Measurements from ENCODE around the gene ELFN1.

Gene ELFN1

DNA sequence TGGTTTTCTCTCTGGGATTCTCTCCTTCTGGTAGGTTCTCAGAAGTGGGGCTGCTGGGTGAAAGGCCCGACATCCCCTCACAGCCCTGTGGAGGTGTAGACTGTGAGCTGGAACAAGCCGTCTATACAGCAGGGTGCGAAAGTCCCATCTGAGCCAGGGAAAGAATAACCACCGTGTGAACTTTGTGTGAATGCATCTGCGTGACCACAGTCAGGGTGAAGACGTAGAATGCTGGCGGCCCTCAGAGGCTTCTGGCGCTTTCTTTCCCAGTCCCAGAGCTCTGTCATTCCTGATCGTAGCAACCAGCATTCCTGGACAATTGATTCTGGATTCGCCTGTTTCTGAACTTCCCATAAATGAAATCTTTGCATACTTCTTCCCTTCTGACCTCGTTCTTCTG is 30.0 kb downstream of the ELFN1 start:
- Histone ChIP-seq H3K9ac (ENCODE audit: low read length) (no peak overlapping the region), H3K4me1 (ENCODE audit: control insufficient read depth, insufficient read depth, low read length) (no peaks in the 10 kb centered on the region), H3K4me3 (ENCODE audit: low read length) (no peak overlapping the region), H3K27ac (ENCODE audit: low read depth, low read length) (no peak overlapping the region), H3K27me3 (ENCODE audit: control insufficient read depth, insufficient read depth, low read length) (peaks cover 2% of the 10 kb centered on the region), H3K36me3 (ENCODE audit: control insufficient read depth, insufficient read depth, low read length) (no peaks in the 10 kb centered on the region)

DNA sequence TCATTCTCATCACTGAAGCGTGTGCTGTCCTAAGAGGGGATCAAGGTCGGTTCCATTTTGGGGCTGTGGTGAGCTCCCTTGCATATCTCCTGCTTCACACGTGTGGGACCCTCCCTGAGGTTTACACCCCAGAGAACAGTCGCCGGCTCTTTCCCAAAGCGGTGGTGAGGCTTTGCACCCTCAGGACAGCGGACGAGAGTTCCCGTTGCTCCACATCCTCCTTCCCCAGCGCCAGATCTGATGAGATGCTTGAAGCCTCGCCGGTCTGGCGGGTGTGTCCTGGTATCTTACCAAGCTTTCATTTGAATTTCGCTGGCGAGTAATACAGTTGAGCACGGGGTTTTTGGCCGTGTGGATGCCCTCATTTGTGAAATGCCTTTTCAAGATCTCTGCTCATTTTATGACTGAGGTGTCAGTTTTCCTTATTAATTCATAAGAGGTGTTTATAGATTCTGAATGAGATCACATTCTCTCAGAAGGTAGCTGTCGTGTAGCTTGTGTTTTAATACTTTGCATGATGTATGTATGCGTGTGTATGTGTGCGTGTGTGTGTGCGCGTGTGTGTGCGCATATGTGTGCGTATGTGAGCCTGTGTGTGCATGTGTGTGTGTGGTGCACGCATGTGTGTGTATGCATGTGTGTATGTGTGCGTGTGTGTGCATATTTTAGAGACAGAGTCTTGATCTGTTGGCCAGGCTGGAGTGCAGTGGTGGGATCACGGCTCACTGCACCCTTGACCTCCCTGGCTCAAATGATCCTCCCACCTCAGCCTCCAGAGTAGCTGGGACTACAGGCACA is 30.7 kb downstream of the ELFN1 start:
- Histone ChIP-seq H3K36me3 (ENCODE audit: control insufficient read depth, insufficient read depth, low read length) (no peaks in the 10 kb centered on the region), H3K27ac (ENCODE audit: low read depth, low read length) (no peak overlapping the region), H3K9ac (ENCODE audit: low read length) (no peak overlapping the region), H3K4me3 (ENCODE audit: low read length) (no peak overlapping the region), H3K4me1 (ENCODE audit: control insufficient read depth, insufficient read depth, low read length) (no peaks in the 10 kb centered on the region), H3K27me3 (ENCODE audit: control insufficient read depth, insufficient read depth, low read length) (peaks cover 2% of the 10 kb centered on the region)

DNA sequence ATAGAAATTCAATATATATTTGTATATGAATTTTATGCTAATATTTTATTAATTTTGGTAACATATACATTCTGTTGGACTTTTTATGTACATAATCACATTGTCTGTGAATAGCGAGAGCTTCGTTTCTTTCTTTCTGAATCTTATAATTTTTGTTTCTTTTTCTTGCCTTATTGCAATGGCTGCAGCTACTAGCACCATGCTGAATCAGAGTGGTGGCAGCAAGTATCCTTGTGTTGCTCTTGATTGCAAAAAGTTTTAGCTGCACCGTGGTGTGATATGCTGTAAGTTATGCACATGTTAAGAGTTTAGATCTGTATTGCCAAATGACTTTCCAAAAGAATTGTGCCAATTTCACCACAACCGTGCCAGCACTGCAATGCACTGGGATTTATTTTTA is 32.6 kb downstream of the ELFN1 start:
- Histone ChIP-seq H3K27ac (ENCODE audit: low read depth, low read length) (no peak overlapping the region), H3K9ac (ENCODE audit: low read length) (no peak overlapping the region), H3K4me3 (ENCODE audit: low read length) (no peak overlapping the region), H3K36me3 (ENCODE audit: control insufficient read depth, insufficient read depth, low read length) (no peaks in the 10 kb centered on the region), H3K27me3 (ENCODE audit: control insufficient read depth, insufficient read depth, low read length) (peaks cover 2% of the 10 kb centered on the region), H3K4me1 (ENCODE audit: control insufficient read depth, insufficient read depth, low read length) (no peaks in the 10 kb centered on the region)

DNA sequence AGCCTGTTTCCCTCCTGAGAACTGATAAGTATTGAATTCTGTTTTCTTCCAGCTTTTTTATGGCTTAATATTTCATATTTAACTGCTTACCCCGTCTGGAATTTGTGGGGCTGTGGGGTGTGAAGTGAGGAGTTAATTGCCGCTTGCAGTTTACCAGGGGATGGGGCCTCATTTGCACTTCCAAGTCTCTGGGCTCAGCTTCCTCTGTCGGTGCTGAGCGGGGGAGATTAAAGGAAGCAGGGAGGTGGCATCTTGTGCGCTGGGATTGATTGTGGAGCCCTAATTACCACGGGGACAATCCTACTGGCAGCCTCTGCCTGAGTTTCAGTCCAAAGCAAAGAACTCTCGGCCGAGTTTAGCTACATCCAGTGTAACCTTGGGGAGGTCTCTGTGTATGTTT is 33.4 kb downstream of the ELFN1 start:
- Histone ChIP-seq H3K4me3 (ENCODE audit: low read length) (no peak overlapping the region), H3K9ac (ENCODE audit: low read length) (no peak overlapping the region), H3K36me3 (ENCODE audit: control insufficient read depth, insufficient read depth, low read length) (no peaks in the 10 kb centered on the region), H3K4me1 (ENCODE audit: control insufficient read depth, insufficient read depth, low read length) (no peaks in the 10 kb centered on the region), H3K27ac (ENCODE audit: low read depth, low read length) (no peak overlapping the region), H3K27me3 (ENCODE audit: control insufficient read depth, insufficient read depth, low read length) (peaks cover 2% of the 10 kb centered on the region)

DNA sequence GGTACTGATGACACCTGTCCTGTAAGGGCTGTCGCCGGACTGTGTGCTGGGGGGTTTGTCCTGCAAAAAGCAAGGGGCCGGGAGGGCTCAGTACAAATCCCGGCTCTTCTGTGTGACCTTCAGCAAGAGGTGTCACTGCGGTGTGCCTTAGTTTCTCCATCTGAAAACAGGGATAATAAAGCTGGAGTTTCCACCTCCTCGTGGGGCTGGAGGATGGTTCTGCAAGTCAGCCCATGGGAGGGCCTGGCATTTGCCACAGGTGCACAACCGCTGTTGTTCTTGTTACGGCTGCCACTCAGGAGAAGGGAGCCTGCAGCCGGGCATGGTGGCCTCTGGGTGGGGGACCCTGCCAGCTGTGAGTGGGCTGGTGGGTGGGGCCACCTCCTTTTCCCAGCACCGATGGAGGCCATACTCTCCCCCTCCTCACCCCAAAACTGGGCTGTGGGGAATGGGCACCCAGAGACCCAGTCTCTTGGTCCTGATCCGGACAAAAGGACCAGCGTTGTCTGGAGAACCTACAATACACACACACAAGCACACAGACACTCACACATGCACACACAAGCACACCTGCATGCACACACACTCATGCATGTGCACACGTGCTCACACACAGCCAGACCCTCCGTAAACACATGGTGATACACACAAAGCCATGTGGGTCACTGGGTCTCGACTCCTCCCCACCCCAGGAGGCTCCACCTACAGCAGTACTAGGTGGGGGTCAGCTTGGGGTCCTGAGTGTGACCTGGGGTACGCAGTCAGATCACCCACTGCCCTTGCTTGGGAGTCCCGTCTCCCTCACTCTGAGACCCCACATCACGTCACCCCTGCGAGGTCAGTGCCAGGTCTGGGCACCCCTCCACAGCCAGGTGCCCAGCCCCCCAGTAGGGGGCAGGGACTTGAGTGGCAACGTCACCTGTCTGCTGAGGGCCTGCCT is 34.1 kb downstream of the ELFN1 start:
- Histone ChIP-seq H3K27me3 (ENCODE audit: control insufficient read depth, insufficient read depth, low read length) (peaks cover 2% of the 10 kb centered on the region), H3K4me1 (ENCODE audit: control insufficient read depth, insufficient read depth, low read length) (no peaks in the 10 kb centered on the region), H3K4me3 (ENCODE audit: low read length) (no peak overlapping the region), H3K36me3 (ENCODE audit: control insufficient read depth, insufficient read depth, low read length) (no peaks in the 10 kb centered on the region), H3K9ac (ENCODE audit: low read length) (no peak overlapping the region), H3K27ac (ENCODE audit: low read depth, low read length) (no peak overlapping the region)

DNA sequence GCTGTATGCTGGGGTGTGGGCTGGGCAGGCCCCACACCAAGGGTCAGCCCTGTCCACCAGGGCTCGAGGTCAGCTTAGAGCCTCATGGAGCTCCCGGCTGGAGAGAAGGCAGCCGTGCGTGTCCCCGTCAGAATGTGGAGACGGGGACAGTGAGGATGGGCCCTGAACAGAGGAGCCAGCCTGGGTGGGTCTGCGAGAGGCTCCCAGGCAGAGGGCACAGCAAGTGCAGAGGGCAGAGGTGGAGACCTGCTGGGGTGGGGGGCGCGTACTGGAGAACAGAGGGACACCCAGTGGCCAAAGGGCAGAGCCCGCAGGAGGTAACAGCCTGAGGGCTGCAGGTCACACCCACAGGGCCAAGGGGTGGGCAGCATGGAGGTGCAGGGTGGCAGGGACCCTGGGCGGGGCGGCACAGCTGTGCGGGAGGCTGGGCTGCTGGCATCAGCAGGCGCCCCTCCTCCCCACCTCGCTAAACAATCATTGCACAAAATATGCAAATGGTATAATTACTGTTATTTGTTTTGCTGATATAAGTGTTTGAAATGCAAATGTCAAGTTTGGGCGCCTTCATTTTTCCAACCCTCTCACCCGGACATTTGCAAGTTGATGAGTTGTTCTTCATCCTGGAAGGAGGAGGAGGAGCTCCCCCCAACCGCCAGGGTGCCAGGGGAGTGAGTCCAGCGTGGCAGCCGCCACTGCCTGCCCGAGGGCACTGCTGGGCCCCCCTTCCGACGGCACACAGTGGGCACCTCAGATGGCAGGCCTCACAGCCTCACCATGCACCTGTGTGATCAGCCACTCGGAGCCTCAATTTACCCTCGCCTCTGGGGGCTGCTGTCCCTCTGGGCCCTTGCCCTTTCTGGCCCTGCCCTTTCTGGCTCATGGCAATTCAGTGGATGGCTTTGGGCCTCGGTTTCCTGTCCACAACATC is 35.0 kb downstream of the ELFN1 start:
- Histone ChIP-seq H3K9ac (ENCODE audit: low read length) (no peak overlapping the region), H3K36me3 (ENCODE audit: control insufficient read depth, insufficient read depth, low read length) (no peaks in the 10 kb centered on the region), H3K27ac (ENCODE audit: low read depth, low read length) (no peak overlapping the region), H3K4me1 (ENCODE audit: control insufficient read depth, insufficient read depth, low read length) (no peaks in the 10 kb centered on the region), H3K27me3 (ENCODE audit: control insufficient read depth, insufficient read depth, low read length) (peaks cover 2% of the 10 kb centered on the region), H3K4me3 (ENCODE audit: low read length) (no peak overlapping the region)

DNA sequence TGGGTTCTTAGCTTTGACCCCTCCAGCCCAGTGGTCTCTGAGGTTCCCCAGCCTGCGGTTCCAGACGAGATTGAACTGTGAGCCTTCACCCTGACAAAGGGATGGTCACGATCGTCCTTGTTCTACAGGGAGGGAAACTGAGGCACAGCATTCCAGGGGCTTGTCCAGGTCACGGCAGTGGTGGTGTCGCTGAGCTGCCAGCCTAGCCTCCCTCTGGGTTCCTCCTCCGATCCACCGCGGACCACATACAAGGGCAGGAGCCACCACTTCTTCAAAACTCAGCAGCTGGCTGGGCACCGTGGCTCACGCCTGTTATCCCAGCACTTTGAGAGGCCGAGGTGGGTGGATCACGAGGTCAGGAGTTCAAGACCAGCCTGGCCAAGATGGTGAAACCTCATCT is 35.8 kb downstream of the ELFN1 start:
- no peak overlapping the region for H3K9ac ChIP-seq (ENCODE audit: low read length)
- no peaks in the 10 kb centered on the region for H3K4me1 ChIP-seq (ENCODE audit: control insufficient read depth, insufficient read depth, low read length)
- no peak overlapping the region for H3K4me3 ChIP-seq (ENCODE audit: low read length)
- peaks cover 2% of the 10 kb centered on the region for H3K27me3 ChIP-seq (ENCODE audit: control insufficient read depth, insufficient read depth, low read length)
- no peaks in the 10 kb centered on the region for H3K36me3 ChIP-seq (ENCODE audit: control insufficient read depth, insufficient read depth, low read length)
- no peak overlapping the region for H3K27ac ChIP-seq (ENCODE audit: low read depth, low read length)

DNA sequence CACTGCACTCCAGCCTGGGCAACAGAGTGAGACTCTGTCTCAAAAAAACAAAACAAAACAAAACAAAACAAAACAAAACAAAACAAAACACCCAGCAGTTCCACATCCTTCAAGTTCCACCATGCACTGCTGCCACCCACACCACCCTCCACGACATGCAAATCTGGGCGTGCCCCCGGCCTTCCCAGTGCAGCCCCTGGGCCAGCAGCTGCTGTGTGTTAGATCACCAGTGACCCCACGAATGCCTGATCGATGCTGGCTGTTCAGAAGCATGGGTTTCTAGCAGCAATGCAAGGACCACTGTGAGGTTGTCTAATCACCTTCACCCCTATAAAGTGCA is 36.3 kb downstream of the ELFN1 start:
- H3K27ac ChIP-seq (ENCODE audit: low read depth, low read length): no peak overlapping the region

DNA sequence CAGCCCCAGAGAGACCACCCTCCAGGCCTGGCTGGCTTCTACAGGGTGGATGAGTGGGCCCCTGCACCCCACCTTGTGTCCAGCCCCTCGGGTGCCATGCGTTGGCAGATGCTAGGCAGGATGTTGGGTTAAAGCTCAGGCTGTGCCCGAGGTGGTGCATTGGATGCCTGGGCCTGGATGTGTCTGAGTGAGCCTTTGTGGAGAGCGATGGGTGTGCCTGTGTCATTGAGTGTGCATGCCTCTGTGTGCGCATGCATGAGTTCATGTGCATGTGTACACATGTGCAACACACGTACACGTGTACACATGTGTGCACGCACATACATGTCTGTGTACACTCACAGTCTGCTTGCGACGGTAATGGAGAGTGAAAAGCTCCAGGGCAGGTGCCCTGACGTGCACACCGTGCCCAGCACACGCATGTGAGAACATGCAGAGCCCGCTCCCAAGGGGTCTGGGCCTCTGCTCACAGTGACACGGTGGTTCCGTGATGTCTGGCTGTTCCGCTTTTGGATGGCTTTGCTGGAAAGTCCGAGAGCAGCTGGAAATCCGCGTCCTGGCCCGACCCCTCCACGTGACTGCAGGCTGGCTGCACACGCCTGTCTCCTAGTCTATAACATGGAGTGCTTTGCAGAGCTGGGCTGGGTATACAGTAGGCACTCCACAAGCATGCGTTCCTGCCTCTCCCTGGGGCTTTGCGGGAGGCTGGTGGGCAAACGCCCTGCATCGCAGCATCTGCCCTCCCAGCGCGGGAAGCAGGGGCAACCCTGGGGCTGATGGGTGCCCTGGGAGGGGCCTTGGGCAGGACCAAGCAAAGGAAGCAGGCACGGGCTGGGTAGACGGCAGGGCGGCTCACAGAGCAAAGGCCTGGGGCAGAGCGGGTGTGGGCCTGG is 36.9 kb downstream of the ELFN1 start:
- H3K27me3 ChIP-seq (ENCODE audit: control insufficient read depth, insufficient read depth, low read length): peaks cover 2% of the 10 kb centered on the region
- no peak overlapping the region for H3K9ac ChIP-seq (ENCODE audit: low read length)
- no peak overlapping the region for H3K27ac ChIP-seq (ENCODE audit: low read depth, low read length)
- H3K4me3 ChIP-seq (ENCODE audit: low read length): no peak overlapping the region
- H3K4me1 ChIP-seq (ENCODE audit: control insufficient read depth, insufficient read depth, low read length): no peaks in the 10 kb centered on the region
- no peaks in the 10 kb centered on the region for H3K36me3 ChIP-seq (ENCODE audit: control insufficient read depth, insufficient read depth, low read length)

More for the DNA sequence above, 36.3 kb downstream of the ELFN1 start:
- Histone ChIP-seq H3K4me3 (ENCODE audit: low read length) (no peak overlapping the region), H3K4me1 (ENCODE audit: control insufficient read depth, insufficient read depth, low read length) (no peaks in the 10 kb centered on the region), H3K36me3 (ENCODE audit: control insufficient read depth, insufficient read depth, low read length) (no peaks in the 10 kb centered on the region), H3K27me3 (ENCODE audit: control insufficient read depth, insufficient read depth, low read length) (peaks cover 2% of the 10 kb centered on the region), H3K9ac (ENCODE audit: low read length) (no peak overlapping the region)

DNA sequence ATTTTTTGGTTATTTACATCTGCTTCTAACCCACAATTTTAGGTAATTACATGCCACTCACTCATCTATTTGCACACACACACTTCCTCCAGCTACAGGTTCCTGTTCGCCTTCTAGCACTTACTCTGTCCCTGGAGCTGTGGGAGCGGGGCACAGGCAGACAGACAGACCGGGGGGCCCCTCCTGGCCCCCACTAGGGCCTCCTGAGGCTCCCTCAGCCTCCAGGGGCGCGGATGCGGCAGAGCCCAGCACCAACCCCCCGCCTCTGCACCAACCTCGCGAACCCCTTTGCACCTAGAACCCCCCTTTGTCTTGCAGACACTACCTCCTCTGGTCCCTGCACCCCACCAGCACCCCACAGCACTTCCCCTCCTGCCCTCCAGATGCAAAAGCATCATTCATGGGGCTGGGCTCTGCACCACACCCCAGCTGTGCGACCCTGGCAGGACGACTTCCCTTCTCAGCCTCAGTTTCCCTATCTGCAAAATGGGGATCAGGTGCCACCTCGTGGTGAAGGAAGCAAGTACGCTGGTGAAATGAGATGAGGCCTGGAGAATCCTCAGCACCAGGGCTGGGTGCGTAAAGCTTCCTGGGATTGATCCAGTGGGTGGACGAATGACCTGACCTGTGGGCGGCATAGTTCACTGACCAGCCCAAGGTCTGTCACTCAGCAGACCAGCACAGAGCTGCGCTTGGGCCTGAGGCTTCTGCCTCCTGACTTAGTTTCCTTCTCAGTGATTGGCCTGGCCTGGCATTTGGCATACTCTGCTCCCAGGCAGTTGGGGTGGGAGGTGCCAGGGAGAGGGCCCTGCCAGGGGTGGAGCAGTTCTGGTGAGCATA is 37.9 kb downstream of the ELFN1 start:
- Histone ChIP-seq H3K9ac (ENCODE audit: low read length) (no peak overlapping the region), H3K27me3 (ENCODE audit: control insufficient read depth, insufficient read depth, low read length) (peaks cover 2% of the 10 kb centered on the region), H3K27ac (ENCODE audit: low read depth, low read length) (no peak overlapping the region), H3K36me3 (ENCODE audit: control insufficient read depth, insufficient read depth, low read length) (no peaks in the 10 kb centered on the region), H3K4me1 (ENCODE audit: control insufficient read depth, insufficient read depth, low read length) (no peaks in the 10 kb centered on the region), H3K4me3 (ENCODE audit: low read length) (no peak overlapping the region)

Data from rectal smooth muscle tissue (tissue), 1 donor.